ENCODE measurements around the gene ZNF827. TPM values are rescaled to one million over a fixed set of nuclear protein-coding genes. Genes with fewer than 3 reads are reported as not detected.

Gene ZNF827
- total RNA-seq, 1 donor from 2014 or later, result 14.1 TPM

- no peak overlapping the region for H3K4me3 ChIP-seq (ENCODE audit: low read depth, low read length)
- DNase-seq (ENCODE audit: low read depth), result no peak
- TF ChIP-seq CTCF (conservative IDR thresholded peaks at IDR 0.05; ENCODE audit: low read depth, low read length), result no peak
These were observed 18.4 kb downstream of the ZNF827 start for GRCh38 chr4:145920205-145920604.

GRCh38 chr4:145912376-145912775 is 26.2 kb downstream of the ZNF827 start:
- no peak for TF ChIP-seq CTCF (conservative IDR thresholded peaks at IDR 0.05; ENCODE audit: low read depth, low read length)
- no peak for DNase-seq (ENCODE audit: low read depth)
- no peak overlapping the region for H3K4me3 ChIP-seq (ENCODE audit: low read depth, low read length)

- H3K4me3 ChIP-seq (ENCODE audit: low read depth, low read length), result peak overlapping the region; percentile 59
- no peak for TF ChIP-seq CTCF (conservative IDR thresholded peaks at IDR 0.05; ENCODE audit: low read depth, low read length)
- DNase-seq (ENCODE audit: low read depth), result no peak
These were observed 28.9 kb downstream of the ZNF827 start for GRCh38 chr4:145909773-145910172.

- no peak for TF ChIP-seq CTCF (conservative IDR thresholded peaks at IDR 0.05; ENCODE audit: low read depth, low read length)
- peak overlapping the region; percentile 59 for H3K4me3 ChIP-seq (ENCODE audit: low read depth, low read length)
- DNase-seq (ENCODE audit: low read depth), result peak; percentile 71
These were observed 29.3 kb downstream of the ZNF827 start for GRCh38 chr4:145909281-145909715.

GRCh38 chr4:145907812-145908211 is 30.8 kb downstream of the ZNF827 start:
- no peak for TF ChIP-seq CTCF (conservative IDR thresholded peaks at IDR 0.05; ENCODE audit: low read depth, low read length)
- H3K4me3 ChIP-seq (ENCODE audit: low read depth, low read length), result no peak overlapping the region
- DNase-seq (ENCODE audit: low read depth), result no peak

- no peak for DNase-seq (ENCODE audit: low read depth)
- H3K4me3 ChIP-seq (ENCODE audit: low read depth, low read length), result no peak overlapping the region
- TF ChIP-seq CTCF (conservative IDR thresholded peaks at IDR 0.05; ENCODE audit: low read depth, low read length), result no peak
These were observed 31.2 kb downstream of the ZNF827 start for GRCh38 chr4:145907390-145907789.

- TF ChIP-seq CTCF (conservative IDR thresholded peaks at IDR 0.05; ENCODE audit: low read depth, low read length), result no peak
- no peak for DNase-seq (ENCODE audit: low read depth)
- H3K4me3 ChIP-seq (ENCODE audit: low read depth, low read length), result no peak overlapping the region
These were observed 34.0 kb downstream of the ZNF827 start for GRCh38 chr4:145904413-145905177.

Data from epithelial cell of proximal tubule (primary cell).